Testis (tissue), 2 donors: ENCODE data around the gene PDE6G.

Experiments used
- POLR2A ChIP-seq: fragments of 450-650 bp; IDR thresholded peaks from one replicate; pipeline ENCODE4 v1.6.1; 2017; ENCODE audit warnings: antibody characterized with exemption, mild to moderate bottlenecking, moderate library complexity
- TF ChIP-seq, protein P1 (sequence below), 3 experiments: fragments of 450-650 bp in 2 of 3; fragments of 200-600 bp in 1 of 3; sonication (generic) in 1 of 3; IDR thresholded peaks; one replicate each; pipeline ENCODE4 v1.5.1; 2016 to 2019; ENCODE audit warnings: antibody characterized with exemption in 3 of 3, mild to moderate bottlenecking in 2 of 3, moderate library complexity in 1 of 3

DNA sequence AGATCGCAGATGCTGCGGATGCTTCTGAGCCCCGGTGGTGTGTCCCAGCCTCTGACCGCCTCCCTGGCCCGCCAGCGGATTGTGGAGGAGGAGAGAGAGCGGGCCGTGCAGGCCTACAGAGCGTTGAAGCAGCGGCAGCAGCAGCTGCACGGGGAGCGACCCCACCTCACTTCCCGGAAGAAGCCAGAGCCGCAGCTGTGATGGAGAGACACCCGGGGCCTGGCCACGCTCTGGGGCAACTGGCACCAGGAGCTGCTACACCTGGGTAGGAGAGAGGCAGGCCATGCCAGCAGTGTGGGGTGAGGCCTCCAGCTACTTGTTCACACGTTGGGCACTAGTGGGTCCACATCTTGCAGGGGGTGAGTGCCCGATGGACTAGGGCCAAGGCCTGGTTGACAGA, 16.2 kb upstream of the PDE6G start:
- TF ChIP-seq, protein P1, sequence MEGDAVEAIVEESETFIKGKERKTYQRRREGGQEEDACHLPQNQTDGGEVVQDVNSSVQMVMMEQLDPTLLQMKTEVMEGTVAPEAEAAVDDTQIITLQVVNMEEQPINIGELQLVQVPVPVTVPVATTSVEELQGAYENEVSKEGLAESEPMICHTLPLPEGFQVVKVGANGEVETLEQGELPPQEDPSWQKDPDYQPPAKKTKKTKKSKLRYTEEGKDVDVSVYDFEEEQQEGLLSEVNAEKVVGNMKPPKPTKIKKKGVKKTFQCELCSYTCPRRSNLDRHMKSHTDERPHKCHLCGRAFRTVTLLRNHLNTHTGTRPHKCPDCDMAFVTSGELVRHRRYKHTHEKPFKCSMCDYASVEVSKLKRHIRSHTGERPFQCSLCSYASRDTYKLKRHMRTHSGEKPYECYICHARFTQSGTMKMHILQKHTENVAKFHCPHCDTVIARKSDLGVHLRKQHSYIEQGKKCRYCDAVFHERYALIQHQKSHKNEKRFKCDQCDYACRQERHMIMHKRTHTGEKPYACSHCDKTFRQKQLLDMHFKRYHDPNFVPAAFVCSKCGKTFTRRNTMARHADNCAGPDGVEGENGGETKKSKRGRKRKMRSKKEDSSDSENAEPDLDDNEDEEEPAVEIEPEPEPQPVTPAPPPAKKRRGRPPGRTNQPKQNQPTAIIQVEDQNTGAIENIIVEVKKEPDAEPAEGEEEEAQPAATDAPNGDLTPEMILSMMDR (IDR thresholded peaks at IDR 0.05), result no peak
- TF ChIP-seq POLR2A, result no peak
